Thoracic aorta (tissue), 2 donors: ENCODE measurements around the gene HDX. TPM values are rescaled to one million over a fixed set of nuclear protein-coding genes. Genes with fewer than 3 reads are reported as not detected.

Source experiments
- ATAC-seq: fragments of 150-250 bp; one replicate; pipeline ENCODE4 v1.8.0; 2017; ENCODE audit warnings: low read depth; ENCODE audit not compliant: insufficient number of reproducible peaks, low FRiP score
- DNase-seq: peaks from one replicate; pipeline ENCODE4 v3.0.0-alpha.2; 2020; ENCODE audit warnings: low spot score
- H3K27ac ChIP-seq, 2 donors: fragments of 200-600 bp; sonication (generic); 1 replicate in 1 of 2; 2 replicates in 1 of 2; pipeline ENCODE4 v1.5.1; 2016; ENCODE audit warnings: mild to moderate bottlenecking in 2 of 2, moderate library complexity in 2 of 2
- H3K27me3 ChIP-seq: fragments of 200-600 bp; sonication (generic); replicated peaks from 2 replicates; pipeline ENCODE4 v1.6.0; 2016; ENCODE audit warnings: mild to moderate bottlenecking; ENCODE audit not compliant: insufficient read depth
- H3K36me3 ChIP-seq: fragments of 200-600 bp; sonication (generic); one replicate; pipeline ENCODE4 v1.5.1; 2016
- H3K4me1 ChIP-seq, 2 donors: fragments of 200-600 bp; sonication (generic); 1 replicate in 1 of 2; 2 replicates in 1 of 2; pipeline versions ENCODE4 v1.5.1 to v1.6.0; 2016; ENCODE audit warnings: low read depth in 2 of 2, mild to moderate bottlenecking in 1 of 2; ENCODE audit not compliant: control insufficient read depth in 1 of 2
- H3K4me3 ChIP-seq: fragments of 200-600 bp; sonication (generic); 2 replicates; pipeline ENCODE4 v1.5.1; 2016; ENCODE audit warnings: mild to moderate bottlenecking
- H3K9me3 ChIP-seq: fragments of 200-600 bp; sonication (generic); 2 replicates; pipeline ENCODE4 v1.5.1; 2016
- CTCF ChIP-seq: fragments of 200-600 bp; sonication (generic); IDR thresholded peaks from one replicate; pipeline ENCODE4 v1.5.1; 2019; ENCODE audit warnings: antibody characterized with exemption
- total RNA-seq, 2 donors: library from RNA; depleted of rRNA; stranded (reverse); fragments of >200 nt; gene quantifications; one replicate each; pipeline versions ENCODE4 v1.1.0 to v1.2.3, GENCODE V29; 2016

The HDX gene
- total RNA-seq, 2 donors from 2014 or later = 6.0 to 11.1 TPM

GRCh38 chrX:84336646-84337045, 165.6 kb downstream of the HDX start:
- Histone ChIP-seq H3K36me3 (no peaks in the 10 kb centered on the region), H3K27me3 (no peaks in the 10 kb centered on the region), H3K4me3 (no peak overlapping the region), H3K27ac (no peak overlapping the region), H3K4me1 (no peaks in the 10 kb centered on the region), H3K9me3 (no peaks in the 10 kb centered on the region)
- DNase-seq = no peak
- no peak for ATAC-seq
- no peak for TF ChIP-seq CTCF

- H3K27me3 ChIP-seq = no peaks in the 10 kb centered on the region
- TF ChIP-seq CTCF = no peak
- no peaks in the 10 kb centered on the region for H3K36me3 ChIP-seq
- H3K4me1 ChIP-seq = no peaks in the 10 kb centered on the region
- H3K27ac ChIP-seq = no peak overlapping the region
- H3K4me3 ChIP-seq = no peak overlapping the region
- ATAC-seq = no peak
- no peaks in the 10 kb centered on the region for H3K9me3 ChIP-seq
- no peak for DNase-seq
Observed at GRCh38 chrX:84335121-84335520, 167.1 kb downstream of the HDX start.

- Histone ChIP-seq H3K36me3 (no peaks in the 10 kb centered on the region), H3K27me3 (no peaks in the 10 kb centered on the region), H3K4me1 (no peaks in the 10 kb centered on the region)
Observed at GRCh38 chrX:84322083-84322827, 180.0 kb downstream of the HDX start.

GRCh38 chrX:84320614-84321013, 181.6 kb downstream of the HDX start:
- DNase-seq (no peak), ATAC-seq (no peak)
- TF ChIP-seq CTCF = no peak
- H3K27me3 ChIP-seq = no peaks in the 10 kb centered on the region
- no peak overlapping the region for H3K27ac ChIP-seq
- no peaks in the 10 kb centered on the region for H3K9me3 ChIP-seq
- H3K4me3 ChIP-seq = no peak overlapping the region
- H3K4me1 ChIP-seq = no peaks in the 10 kb centered on the region
- no peaks in the 10 kb centered on the region for H3K36me3 ChIP-seq

More at GRCh38 chrX:84322083-84322827, 180.0 kb downstream of the HDX start:
- H3K9me3 ChIP-seq = no peaks in the 10 kb centered on the region
- H3K4me3 ChIP-seq = no peak overlapping the region
- no peak for ATAC-seq
- H3K27ac ChIP-seq = no peak overlapping the region
- DNase-seq = no peak
- no peak for TF ChIP-seq CTCF

GRCh38 chrX:84320023-84320422, 182.2 kb downstream of the HDX start:
- Histone ChIP-seq H3K9me3 (no peaks in the 10 kb centered on the region), H3K27ac (no peak overlapping the region), H3K4me3 (no peak overlapping the region), H3K4me1 (no peaks in the 10 kb centered on the region), H3K27me3 (no peaks in the 10 kb centered on the region), H3K36me3 (no peaks in the 10 kb centered on the region)
- ATAC-seq = no peak
- no peak for DNase-seq
- no peak for TF ChIP-seq CTCF
